Mucosa of gallbladder (tissue), 1 donor: ENCODE data around the gene SH2D6. TPM values are rescaled to one million over a fixed set of nuclear protein-coding genes. Genes with fewer than 3 reads are reported as not detected.
A peak's percentile ranks its signal among the peaks of the same experiment; 100 is the strongest.
"Not testable (repeated sequence)": the region's sequence is repeated elsewhere in the genome, so short reads cannot be mapped to it uniquely, and the experiment has no call there.

Source experiments
- DNase-seq: peaks from one replicate; pipeline ENCODE4 v3.0.0-alpha.2; 2020; ENCODE audit warnings: low spot score
- total RNA-seq: library from RNA; stranded (reverse); gene quantifications from one replicate; pipeline ENCODE4 v1.2.1, GENCODE V29; 2021
- donor health status: DM: no; HTN: no; CAD: no.

SH2D6 gene
- total RNA-seq, 1 donor from 2014 or later, result 9.9 TPM

GRCh38 chr2:85468096-85468703 lies 49.7 kb downstream of the SH2D6 start:
- no peak for DNase-seq

GRCh38 chr2:85468704-85469349 lies 50.3 kb downstream of the SH2D6 start:
- DNase-seq, result peak; percentile 91

- peak; percentile 70 for DNase-seq
These were observed 52.6 kb downstream of the SH2D6 start for GRCh38 chr2:85470850-85471800.

GRCh38 chr2:85472261-85472660 lies 53.7 kb downstream of the SH2D6 start:
- no peak for DNase-seq

GRCh38 chr2:85475799-85476490 lies 57.4 kb downstream of the SH2D6 start:
- DNase-seq, result no peak

GRCh38 chr2:85476624-85477023 lies 58.1 kb downstream of the SH2D6 start:
- DNase-seq, result no peak

- DNase-seq, result no peak
These were observed 59.4 kb downstream of the SH2D6 start for GRCh38 chr2:85477884-85478283.

GRCh38 chr2:85481818-85482777 lies 63.6 kb downstream of the SH2D6 start:
- DNase-seq, result no peak

GRCh38 chr2:85484615-85485014 lies 66.1 kb downstream of the SH2D6 start:
- not testable (repeated sequence) for DNase-seq

GRCh38 chr2:85485815-85486214 lies 67.3 kb downstream of the SH2D6 start:
- no peak for DNase-seq

Other genes with a start within 250 kb of the SH2D6 start
- 237 TPM for gene TGOLN2, start 90.7 kb upstream of the SH2D6 start, total RNA-seq
- gene RETSAT, start 64.2 kb upstream of the SH2D6 start, total RNA-seq, result 86.4 TPM
- 30.3 TPM for gene ELMOD3, start 63.9 kb upstream of the SH2D6 start, total RNA-seq
- gene CAPG, start 8.3 kb upstream of the SH2D6 start, total RNA-seq, result 125 TPM
- 262 TPM for gene MAT2A, start 120.5 kb downstream of the SH2D6 start, total RNA-seq
- gene GGCX, start 142.8 kb downstream of the SH2D6 start, total RNA-seq, result 77.4 TPM
- 178 TPM for gene VAMP8, start 158.9 kb downstream of the SH2D6 start, total RNA-seq
- gene VAMP5, start 165.7 kb downstream of the SH2D6 start, total RNA-seq, result 48.8 TPM
- 94.1 TPM for gene RNF181, start 177.0 kb downstream of the SH2D6 start, total RNA-seq
- 31.9 TPM for gene TMEM150A, start 184.0 kb downstream of the SH2D6 start, total RNA-seq
- gene C2orf68, start 193.4 kb downstream of the SH2D6 start, total RNA-seq, result 47.8 TPM
- gene USP39, start 197.5 kb downstream of the SH2D6 start, total RNA-seq, result 44.1 TPM
- gene SFTPB, start 249.5 kb downstream of the SH2D6 start, total RNA-seq, result 11.5 TPM